ENCODE results near the gene SLX9. TPM values are rescaled to one million over a fixed set of nuclear protein-coding genes. Genes with fewer than 3 reads are reported as not detected.

SLX9 gene
- total RNA-seq, 1 experiment from 2014 or later: 77.2 TPM

DNA sequence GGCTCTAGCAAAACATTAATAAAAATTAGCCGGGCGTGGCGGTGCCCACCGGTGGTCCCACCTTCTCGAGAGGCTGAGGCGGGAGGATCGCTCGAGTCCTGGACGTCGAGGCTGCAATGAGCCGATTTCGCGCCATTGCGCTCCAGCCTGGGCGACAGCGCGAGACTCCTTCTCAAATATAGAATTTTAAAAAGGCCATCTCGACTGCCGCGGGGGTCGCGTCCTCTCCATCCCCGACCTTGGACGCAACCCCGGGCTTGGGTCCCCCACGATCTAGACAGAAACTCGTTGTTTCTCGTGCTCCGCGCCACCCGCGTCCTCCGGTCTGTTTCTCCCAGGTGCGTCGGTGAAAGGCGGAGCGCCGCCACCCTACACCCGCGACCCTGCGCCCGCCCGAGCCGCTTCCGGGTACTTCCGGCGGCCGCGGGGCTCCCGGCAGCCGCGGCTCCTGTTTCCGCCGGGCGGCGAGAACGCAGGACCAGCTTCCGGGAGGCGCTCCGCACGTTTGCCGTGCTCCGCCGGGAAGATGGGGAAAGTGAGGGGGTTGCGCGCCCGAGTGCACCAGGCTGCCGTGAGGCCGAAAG, at the start of gene SLX9 (continued):
- TF ChIP-seq, protein P1, sequence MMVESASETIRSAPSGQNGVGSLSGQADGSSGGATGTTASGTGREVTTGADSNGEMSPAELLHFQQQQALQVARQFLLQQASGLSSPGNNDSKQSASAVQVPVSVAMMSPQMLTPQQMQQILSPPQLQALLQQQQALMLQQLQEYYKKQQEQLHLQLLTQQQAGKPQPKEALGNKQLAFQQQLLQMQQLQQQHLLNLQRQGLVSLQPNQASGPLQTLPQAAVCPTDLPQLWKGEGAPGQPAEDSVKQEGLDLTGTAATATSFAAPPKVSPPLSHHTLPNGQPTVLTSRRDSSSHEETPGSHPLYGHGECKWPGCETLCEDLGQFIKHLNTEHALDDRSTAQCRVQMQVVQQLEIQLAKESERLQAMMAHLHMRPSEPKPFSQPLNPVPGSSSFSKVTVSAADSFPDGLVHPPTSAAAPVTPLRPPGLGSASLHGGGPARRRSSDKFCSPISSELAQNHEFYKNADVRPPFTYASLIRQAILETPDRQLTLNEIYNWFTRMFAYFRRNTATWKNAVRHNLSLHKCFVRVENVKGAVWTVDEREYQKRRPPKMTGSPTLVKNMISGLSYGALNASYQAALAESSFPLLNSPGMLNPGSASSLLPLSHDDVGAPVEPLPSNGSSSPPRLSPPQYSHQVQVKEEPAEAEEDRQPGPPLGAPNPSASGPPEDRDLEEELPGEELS (CRISPR knock-in tag; IDR thresholded peaks at IDR 0.05): peak; percentile 69
- TF ChIP-seq, protein P2, sequence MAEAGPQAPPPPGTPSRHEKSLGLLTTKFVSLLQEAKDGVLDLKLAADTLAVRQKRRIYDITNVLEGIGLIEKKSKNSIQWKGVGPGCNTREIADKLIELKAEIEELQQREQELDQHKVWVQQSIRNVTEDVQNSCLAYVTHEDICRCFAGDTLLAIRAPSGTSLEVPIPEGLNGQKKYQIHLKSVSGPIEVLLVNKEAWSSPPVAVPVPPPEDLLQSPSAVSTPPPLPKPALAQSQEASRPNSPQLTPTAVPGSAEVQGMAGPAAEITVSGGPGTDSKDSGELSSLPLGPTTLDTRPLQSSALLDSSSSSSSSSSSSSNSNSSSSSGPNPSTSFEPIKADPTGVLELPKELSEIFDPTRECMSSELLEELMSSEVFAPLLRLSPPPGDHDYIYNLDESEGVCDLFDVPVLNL (CRISPR knock-in tag; IDR thresholded peaks at IDR 0.05; ENCODE audit: borderline replicate concordance, low read depth): peak; percentile 16; the same call in 1 of the 2 replicates
- TF ChIP-seq FOXK1 (CRISPR knock-in tag; IDR thresholded peaks at IDR 0.05) (peak; percentile 80), ZNF263 (CRISPR knock-in tag; IDR thresholded peaks at IDR 0.05; ENCODE audit: low read depth) (0 out of 2 replicates have a peak, but pooled peaks have one; percentile 26), ZNF232 (CRISPR knock-in tag; IDR thresholded peaks at IDR 0.05) (peak; percentile 90), CREB1 (CRISPR knock-in tag; IDR thresholded peaks at IDR 0.05) (no peak), CBFB (CRISPR knock-in tag; IDR thresholded peaks at IDR 0.05; ENCODE audit: low read depth) (0 out of 2 replicates have a peak, but pooled peaks have one; percentile 72)
- TF ChIP-seq, protein P3, sequence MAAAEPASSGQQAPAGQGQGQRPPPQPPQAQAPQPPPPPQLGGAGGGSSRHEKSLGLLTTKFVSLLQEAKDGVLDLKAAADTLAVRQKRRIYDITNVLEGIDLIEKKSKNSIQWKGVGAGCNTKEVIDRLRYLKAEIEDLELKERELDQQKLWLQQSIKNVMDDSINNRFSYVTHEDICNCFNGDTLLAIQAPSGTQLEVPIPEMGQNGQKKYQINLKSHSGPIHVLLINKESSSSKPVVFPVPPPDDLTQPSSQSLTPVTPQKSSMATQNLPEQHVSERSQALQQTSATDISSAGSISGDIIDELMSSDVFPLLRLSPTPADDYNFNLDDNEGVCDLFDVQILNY (CRISPR knock-in tag; IDR thresholded peaks at IDR 0.05): peak; percentile 79
- TF ChIP-seq, protein P4, sequence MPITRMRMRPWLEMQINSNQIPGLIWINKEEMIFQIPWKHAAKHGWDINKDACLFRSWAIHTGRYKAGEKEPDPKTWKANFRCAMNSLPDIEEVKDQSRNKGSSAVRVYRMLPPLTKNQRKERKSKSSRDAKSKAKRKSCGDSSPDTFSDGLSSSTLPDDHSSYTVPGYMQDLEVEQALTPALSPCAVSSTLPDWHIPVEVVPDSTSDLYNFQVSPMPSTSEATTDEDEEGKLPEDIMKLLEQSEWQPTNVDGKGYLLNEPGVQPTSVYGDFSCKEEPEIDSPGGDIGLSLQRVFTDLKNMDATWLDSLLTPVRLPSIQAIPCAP (CRISPR knock-in tag; IDR thresholded peaks at IDR 0.05): no peak

DNA sequence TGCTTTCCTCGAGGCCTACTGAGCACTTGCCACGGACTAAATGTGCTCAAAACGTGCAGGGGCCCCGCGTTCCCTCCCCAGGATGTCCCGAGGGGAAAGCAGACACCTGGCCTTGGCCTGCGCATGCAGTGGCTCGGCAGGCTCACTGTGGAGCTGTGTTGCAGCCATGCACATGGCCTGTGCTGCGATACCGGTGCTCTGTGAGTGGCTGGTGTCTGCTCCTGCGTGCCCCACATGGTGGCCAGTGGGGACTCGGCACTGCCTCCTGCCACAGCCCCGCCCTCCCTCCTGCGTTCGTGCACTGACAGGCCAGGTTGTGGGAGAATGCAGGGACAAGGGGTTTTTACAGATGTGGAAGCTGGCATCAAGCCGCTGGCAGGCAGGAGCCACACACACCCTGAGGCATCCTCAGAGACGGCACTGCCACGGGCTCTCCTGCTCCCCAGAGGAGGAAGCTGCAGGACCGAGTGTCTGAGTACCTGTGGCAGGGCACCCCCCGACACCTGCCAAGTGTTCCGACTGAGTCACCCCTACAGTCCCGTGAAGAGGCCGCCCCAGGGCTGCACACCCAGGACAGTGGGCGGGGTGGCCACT, 49.4 kb upstream of the SLX9 start:
- ChIA-PET CTCF (no interaction called here), POLR2A (no interaction called here)
- Mint-ChIP-seq H3K4me1 (no peaks in the 10 kb centered on the region), H3K9me3 (no peaks in the 10 kb centered on the region), H3K27me3 (ENCODE audit: low read depth) (no peaks in the 10 kb centered on the region), H3K4me3 (no peak overlapping the region), H3K36me3 (no peaks in the 10 kb centered on the region), H3K27ac (no peak overlapping the region)
- no peak for ATAC-seq
- DNase-seq (ENCODE audit: low spot score): no peak
- no peak for TF ChIP-seq ZNF396 (CRISPR knock-in tag; IDR thresholded peaks at IDR 0.05; ENCODE audit: borderline replicate concordance)
- no peak for TF ChIP-seq RORB (CRISPR knock-in tag; IDR thresholded peaks at IDR 0.05)
- TF ChIP-seq SP1 (CRISPR knock-in tag; conservative IDR thresholded peaks at IDR 0.05): no peak
- TF ChIP-seq, protein P3 (CRISPR knock-in tag; IDR thresholded peaks at IDR 0.05): no peak
- TF ChIP-seq OVOL2 (CRISPR knock-in tag; IDR thresholded peaks at IDR 0.05; ENCODE audit: borderline replicate concordance): no peak
- TF ChIP-seq ZSCAN18 (CRISPR knock-in tag; IDR thresholded peaks at IDR 0.05): no peak
- TF ChIP-seq ESRRA (CRISPR knock-in tag; IDR thresholded peaks at IDR 0.05; ENCODE audit: borderline replicate concordance): no peak
- TF ChIP-seq ATF2 (CRISPR knock-in tag; IDR thresholded peaks at IDR 0.05; ENCODE audit: borderline replicate concordance, low read depth): no peak
- TF ChIP-seq, protein P5, sequence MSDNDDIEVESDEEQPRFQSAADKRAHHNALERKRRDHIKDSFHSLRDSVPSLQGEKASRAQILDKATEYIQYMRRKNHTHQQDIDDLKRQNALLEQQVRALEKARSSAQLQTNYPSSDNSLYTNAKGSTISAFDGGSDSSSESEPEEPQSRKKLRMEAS (CRISPR knock-in tag; IDR thresholded peaks at IDR 0.05): no peak
- TF ChIP-seq, protein P6, sequence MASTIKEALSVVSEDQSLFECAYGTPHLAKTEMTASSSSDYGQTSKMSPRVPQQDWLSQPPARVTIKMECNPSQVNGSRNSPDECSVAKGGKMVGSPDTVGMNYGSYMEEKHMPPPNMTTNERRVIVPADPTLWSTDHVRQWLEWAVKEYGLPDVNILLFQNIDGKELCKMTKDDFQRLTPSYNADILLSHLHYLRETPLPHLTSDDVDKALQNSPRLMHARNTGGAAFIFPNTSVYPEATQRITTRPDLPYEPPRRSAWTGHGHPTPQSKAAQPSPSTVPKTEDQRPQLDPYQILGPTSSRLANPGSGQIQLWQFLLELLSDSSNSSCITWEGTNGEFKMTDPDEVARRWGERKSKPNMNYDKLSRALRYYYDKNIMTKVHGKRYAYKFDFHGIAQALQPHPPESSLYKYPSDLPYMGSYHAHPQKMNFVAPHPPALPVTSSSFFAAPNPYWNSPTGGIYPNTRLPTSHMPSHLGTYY (CRISPR knock-in tag; IDR thresholded peaks at IDR 0.05): no peak
- TF ChIP-seq, protein P7, sequence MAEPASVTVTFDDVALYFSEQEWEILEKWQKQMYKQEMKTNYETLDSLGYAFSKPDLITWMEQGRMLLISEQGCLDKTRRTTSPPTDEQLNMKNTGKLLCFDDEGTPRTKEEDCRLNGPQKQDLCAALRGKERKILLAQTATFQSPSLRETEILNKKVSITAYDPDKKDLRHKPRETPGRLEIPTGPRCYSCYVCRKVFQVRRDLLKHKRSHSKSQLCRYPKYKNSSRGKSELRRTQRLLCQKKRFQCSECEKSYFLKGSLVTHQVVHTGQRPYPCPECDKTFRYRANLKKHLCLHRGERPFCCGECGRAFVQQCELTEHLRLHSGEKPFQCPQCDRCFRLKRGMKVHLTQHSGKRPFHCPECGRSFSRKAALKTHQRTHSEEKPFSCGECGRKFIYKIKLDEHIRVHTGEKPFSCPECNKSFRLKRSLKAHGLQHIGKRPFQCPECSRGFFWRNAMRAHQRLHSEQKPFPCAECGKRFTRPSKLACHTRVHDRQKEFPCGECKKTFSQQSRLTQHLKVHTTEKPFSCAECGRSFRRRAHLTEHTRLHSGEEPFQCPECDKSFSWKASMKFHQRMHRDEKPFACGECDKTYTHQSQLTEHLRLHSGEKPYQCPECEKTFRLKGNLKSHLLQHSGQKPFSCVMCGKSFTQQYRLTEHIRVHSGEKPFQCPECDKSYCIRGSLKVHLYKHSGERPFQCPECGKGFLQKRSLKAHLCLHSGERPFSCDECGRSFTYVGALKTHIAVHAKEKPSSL (CRISPR knock-in tag; conservative IDR thresholded peaks at IDR 0.05): no peak
- no peak for TF ChIP-seq ZNF232 (CRISPR knock-in tag; IDR thresholded peaks at IDR 0.05)
- no peak for TF ChIP-seq PRRX2 (CRISPR knock-in tag; IDR thresholded peaks at IDR 0.05)
